ENCODE data around the gene PARVB.

PARVB gene

DNA sequence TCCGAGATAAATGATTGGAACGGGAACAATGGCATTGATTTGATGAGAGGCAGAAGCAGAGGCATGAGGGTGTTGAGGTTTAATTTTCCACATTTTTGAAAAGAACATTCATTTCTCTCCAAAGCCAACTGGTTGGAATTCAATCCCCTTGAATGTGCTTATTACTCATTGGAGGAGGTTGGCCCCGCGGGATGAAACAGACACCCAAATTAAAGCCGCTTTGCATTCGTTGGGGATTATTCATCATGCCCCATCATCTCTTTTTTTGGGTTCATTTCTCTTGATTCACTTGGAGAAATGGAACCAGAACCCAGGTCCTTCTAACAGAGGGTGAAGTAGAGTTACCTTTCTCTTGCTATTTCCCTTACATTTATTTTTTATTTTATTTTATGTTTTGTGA, 109.1 kb downstream of the PARVB start:
- DNase-seq (ENCODE audit: low read depth in 2 of 2): no peak

DNA sequence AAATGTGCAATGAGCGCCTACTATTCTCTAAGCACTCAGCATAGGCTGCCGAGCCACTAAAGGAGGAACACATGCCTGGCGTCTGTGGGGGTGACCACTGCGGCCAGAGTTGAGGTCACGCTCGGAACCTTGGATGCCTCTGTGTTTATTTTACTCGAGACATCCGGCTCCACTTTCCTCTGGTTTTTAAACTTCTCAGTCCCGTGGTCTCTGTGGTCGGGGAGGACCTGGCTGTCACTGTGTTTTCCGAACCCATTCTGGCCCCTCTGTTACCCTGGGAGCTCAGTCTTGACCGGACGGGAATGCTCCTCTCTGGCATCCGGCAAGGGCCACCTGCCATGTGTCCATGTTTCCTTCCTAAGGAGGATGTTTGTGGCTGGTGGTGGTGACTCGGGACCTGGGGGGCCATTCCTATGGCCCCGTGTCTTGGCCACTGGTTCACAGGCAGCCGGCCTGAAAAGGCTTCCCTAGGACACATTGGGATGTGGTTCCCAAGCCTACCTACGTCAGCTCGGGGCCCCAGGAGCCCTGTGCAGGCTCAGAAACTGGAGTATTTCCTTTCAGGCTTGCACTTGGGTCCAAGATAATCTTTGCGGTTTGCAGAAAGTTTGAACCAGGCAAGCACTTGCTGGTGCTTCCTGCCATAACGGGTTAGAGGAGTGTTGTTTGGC, 109.9 kb downstream of the PARVB start:
- no peak for DNase-seq (ENCODE audit: low read depth in 2 of 2)

GRCh38 chr22:44136112-44136511, 112.0 kb downstream of the PARVB start:
- no peak for DNase-seq (ENCODE audit: low read depth in 2 of 2)

DNA sequence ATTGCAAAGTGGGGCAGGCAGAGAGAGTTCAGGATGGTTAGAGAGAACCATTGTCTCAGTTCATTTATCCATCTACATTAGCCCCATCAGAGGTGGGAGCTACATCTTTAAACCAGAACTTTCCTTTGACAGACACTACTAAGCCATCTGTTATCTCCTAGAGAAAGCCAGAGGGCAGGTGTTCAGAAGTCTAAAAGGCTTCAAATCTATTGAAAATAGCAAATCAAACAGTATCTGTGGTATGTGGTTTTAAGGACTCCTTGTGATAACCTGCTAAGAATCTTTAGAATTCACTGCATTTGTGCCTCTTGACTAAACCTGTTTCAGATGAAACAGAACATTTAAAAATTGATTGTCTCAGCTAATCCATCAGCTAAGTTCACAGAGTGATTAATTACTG, 112.7 kb downstream of the PARVB start:
- no peak for DNase-seq (ENCODE audit: low read depth in 2 of 2)

DNA sequence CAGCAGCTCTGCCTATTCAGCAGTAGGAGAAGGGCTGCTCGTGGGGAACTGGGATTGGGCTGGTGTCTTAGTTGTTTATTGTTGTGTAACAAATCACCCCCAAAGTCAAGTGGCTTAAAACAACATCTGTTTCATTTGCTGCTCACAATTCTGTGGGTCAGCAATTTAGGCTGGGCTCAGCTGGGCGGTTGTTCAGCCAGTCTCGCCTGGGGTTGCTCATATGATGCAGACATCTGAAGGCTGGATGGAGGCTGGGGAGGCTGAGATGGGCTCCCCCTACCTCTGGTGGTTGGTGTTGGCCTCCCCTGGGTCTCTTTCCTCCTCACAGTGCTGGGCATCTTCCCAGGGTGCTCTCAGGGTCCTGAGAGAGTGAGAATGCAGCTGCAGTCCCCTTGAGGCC, 113.3 kb downstream of the PARVB start:
- DNase-seq (ENCODE audit: low read depth in 2 of 2): no peak

DNA sequence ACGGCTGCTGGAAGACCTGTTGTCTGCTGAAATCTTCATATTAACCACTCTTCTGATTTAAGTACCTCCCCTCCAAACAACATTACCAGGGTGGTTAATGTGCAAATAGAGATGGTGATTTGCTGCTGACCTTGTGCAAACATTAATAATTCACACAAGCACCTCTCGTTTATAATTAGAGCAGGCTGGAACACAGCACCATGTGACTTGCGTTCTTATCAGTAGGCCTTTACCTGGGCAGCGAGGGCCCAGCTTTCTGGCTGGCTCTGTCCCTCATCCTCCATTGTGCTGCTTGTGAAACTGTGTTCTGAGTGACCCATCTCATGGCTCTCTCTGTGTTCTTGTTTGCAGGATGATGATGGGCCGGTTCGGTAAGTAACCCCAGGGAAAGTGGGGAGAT, 115.7 kb downstream of the PARVB start:
- DNase-seq (ENCODE audit: low read depth in 2 of 2): no peak

DNA sequence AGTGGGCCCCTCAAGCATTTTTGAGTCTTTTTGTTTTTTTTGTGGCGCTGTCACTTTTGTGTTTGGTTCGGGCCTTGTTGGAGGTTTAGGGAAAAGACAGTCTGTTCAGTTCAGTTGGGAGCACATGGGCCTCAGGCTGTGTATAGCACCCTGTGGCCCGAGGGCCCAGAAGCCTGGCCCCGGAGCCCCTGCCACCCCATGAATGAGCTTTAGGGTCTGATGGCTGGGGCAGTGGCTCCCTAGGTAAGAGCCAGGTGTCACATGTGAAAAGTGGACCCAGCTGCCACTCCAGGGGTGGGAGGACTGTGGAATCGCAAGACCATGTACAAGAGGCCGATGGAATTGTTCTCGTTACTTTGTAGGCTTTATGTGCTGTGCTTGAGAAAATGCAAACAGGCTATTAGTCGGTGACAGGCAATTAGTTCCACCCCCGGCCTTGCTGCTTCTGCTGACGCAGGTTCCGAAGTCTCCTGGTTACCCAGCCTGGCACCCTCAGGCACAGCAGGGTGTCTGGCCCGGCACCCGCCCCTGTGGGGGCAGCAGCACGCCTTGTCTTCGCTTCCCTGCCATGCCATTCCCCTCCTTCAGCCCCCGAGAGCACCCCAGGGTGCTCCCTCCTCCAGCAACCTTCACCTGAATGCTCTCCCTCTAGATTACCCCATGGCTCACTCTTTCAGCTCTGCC, 118.5 kb downstream of the PARVB start:
- DNase-seq (ENCODE audit: low read depth in 2 of 2): no peak

DNA sequence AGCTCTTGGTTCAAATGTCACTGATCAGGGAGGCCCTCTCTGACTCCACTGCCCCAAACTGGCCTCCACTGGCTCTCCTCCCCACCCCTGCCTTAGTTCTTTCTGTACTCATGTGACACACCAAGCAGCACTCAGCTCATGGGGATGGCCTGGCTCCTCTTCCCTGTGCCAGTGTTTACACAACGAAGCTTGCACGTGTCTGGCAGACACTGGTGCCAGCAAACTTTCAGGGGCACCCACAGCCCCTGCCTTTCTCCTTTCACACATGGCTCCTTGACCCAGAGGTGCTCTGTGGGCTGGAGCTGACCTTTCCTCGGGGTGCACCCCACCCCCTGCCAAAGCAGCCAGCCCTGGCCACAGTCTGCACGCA, 119.0 kb downstream of the PARVB start:
- DNase-seq (ENCODE audit: low read depth in 2 of 2): no peak

GRCh38 chr22:44143579-44143978, 119.5 kb downstream of the PARVB start:
- DNase-seq (ENCODE audit: low read depth in 2 of 2): no peak

DNA sequence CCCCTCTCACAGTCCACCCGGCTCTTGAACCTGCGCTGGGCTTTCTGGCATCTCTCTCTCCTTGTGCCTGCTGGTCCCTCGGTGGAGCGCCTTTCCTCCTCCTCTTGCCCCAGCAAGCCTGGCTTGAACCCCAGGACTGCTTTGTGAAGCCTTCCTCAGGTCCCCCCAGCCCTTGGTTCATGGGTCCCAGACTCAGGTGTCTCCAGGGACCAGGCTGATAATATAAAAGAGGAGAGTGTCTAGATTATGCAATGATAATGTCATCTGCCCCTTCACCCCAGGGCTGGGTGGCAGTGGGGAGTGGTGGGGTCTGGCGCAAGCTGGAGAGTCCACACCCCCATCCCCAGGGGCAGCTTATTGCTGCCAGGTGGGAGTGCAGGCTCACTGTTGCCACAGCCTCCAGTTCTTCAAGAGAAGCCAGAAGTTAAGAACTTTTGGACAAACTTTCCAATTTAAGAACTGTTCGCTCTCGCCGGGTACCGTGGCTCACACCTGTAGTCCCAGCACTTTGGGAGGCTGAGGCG, 120.0 kb downstream of the PARVB start:
- no peak for DNase-seq (ENCODE audit: low read depth in 2 of 2)

- DNase-seq (ENCODE audit: low read depth in 2 of 2): no peak
These were observed 121.4 kb downstream of the PARVB start for GRCh38 chr22:44145544-44145943.

DNA sequence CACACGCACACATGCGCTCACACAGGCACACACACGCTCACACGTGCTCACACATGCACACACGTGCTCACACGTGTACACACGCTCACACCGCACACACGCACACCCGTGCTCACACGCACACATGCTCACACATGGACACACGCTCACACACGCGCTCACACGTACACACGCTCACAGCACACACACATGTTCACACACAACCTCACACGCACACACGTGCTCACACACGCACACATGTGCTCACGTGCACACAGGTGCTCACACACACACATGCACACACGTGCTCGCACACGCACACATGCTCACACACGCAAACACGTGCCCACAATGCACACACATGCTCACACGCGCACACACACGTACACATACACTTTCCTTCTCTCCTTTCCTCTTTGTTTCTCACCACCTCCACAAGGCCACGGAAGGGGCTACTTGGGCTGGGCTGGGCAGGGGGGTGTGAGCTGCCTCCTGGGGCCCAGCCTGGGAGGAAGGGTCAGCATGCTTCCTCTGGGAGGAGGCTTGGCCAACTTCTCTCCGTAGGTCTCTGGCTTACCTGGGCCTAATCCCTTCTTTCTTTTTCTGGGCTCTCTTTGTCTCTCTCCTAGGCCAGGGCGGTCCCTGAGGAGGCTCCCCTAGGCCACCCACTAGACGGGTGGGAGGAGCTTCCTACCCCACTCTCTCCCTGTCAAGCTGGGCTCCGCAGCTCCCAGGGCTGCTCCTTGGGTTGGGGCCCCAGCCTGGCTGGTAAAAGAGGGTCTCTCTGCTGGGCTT, 122.2 kb downstream of the PARVB start:
- no peak for DNase-seq (ENCODE audit: low read depth in 2 of 2)

DNA sequence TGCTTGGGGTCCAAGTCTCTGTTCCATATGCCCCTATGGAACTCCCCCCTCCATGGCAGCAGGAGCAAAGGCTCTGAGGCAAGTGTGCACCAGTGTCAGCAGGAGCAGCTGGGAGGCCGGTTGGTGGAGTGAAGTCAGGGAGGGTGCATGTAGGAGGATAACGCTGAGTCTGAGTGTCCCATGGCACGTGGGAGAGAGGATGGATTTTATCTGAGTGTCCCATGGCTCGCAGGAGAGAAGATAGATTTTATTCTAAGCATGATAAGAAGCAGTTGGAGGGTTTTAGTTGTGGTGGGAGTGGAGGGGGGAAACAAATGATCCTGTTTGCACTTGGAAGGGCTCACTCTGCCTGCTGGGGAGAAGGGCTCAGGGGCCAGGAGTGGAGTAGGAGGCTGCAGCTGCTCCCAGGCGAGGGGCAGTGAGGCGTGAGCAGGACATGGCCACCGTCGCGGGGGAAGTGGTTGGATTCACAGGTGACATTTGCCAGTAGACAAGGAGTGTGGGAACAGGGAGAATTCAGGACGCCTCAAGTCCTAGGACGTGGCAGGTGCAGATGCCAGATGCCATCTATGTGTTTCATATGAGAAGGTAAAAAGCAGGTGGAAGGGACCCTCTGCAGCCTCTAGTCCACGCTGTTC, 123.0 kb downstream of the PARVB start:
- no peak for DNase-seq (ENCODE audit: low read depth in 2 of 2)

DNA sequence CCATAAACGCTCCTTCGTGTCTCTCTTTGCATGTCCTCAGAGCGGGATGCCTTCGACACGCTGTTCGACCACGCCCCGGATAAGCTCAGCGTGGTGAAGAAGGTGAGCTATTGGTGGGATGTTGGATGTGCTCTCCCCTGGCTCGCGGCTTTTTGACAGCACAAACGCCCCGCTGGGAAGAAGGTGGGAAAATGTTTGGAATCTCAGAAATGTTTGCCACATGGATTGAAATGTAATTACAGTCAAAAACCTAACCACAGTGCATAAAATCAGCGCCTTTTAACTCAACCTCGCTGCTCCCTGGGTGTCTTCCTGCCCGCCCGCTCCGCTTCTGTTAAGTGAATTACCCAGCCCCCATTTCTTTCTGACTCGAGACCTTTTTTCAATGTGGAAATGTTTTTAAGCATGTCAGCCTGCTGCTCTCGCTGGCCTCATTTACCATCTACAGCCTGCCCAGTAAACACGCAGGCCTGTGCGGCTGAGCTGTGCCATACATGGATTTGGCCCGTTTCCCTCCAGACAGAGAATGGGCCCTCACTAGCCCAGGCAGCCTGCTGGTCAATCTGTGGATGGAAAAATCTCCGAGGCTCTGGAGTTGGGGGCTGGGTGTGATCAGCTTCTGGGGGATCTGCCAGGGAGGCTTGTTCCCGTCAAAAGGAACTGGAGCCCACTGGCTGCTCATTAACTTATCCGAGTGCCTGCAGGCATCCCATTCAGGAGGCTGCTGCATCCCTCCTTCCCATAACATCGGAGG, 123.9 kb downstream of the PARVB start:
- no peak for DNase-seq (ENCODE audit: low read depth in 2 of 2)

- DNase-seq (ENCODE audit: low read depth in 2 of 2): no peak
These were observed 127.6 kb downstream of the PARVB start for GRCh38 chr22:44151676-44152075.

DNA sequence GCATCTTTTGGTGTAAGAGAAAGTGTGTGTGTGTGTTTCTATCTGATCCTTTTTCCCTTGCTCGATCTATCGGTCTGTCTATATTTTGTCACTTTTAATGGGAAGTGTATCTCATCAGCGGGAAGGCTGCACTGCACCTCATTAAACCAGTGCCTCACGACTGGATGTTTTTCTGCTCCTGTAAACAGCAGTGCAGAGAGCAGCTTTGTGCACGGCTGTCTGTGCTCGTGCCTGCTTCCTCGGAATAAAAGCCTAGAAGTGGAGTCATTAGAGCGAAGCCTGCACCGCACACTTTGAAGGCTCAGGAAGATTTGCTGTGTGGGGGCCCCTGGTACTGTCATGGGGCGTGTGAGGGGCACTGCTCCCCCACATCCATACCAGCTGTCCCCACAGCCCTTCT, 129.6 kb downstream of the PARVB start:
- no peak for DNase-seq (ENCODE audit: low read depth in 2 of 2)

- no peak for DNase-seq (ENCODE audit: low read depth in 2 of 2)
These were observed 130.4 kb downstream of the PARVB start for GRCh38 chr22:44154436-44154942.

DNA sequence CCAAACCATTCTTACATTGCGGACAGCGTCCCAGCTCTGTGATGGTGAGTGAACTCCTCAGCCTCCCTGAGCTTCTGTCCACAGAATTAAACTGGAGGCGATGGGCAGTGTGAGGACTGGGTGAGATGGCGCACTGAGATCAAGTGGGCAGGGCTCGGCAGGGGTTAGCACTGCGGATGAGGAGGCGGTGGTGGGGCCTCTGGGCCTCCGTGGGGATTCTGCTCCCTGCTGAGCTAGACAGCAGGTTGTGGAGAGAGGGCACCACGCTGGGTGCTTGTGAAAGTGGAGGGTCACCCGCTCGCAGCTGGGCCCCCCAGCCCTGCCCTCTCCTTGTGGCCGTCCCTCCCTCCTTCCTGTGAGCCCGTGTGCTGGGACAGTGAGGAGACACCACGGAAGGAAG, 131.0 kb downstream of the PARVB start:
- DNase-seq (ENCODE audit: low read depth in 2 of 2): no peak

DNA sequence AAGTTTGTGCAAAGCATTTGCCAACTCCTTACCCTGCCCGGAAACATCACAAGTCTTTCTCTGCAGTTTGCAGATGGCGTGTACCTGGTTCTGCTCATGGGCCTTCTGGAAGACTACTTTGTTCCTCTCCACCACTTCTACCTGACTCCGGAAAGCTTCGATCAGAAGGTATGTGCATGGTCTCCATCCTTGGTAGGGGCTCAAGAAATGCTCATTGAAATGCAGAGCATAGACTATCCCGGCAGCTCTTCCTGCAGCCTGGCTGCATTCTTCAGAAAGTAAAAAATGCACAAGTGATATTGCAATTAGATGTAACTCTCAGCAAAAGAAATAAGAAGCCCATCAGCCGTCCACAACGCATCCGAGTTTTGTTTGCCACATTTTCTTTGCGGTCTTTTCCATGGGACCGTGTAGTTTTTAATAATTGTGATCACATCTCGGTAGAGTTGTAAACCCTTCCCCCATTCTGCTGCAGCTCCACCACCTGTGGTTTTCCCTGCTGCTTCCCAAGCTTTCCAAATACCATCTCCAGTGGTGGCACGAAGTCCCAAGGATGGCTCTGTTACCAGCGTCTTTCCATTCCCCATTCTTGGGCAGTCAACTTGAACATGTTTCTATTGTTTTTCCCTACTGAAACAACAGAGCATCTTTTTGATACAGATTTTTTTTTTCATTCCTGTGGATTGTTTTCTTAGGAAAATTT, 134.0 kb downstream of the PARVB start:
- DNase-seq (ENCODE audit: low read depth in 2 of 2): no peak

DNA sequence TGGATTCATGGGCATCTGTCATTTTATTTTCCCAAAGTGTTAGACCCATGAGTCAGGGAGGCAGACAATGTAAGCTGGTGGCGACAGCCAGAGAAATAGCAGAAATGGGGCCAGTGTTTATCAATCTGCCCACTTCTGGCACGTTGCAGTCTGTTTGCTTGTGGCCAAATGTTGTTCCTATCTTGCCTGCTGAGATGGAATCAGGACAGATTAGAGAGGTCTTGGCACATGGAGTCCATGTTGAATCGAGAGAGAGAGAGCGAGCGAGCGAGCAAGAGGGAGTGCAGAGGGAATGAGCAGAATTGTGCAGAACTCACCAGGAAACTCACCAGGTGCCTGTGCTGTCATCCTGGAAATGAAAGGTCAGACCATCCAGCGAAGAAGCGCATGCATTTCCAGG, 134.7 kb downstream of the PARVB start:
- no peak for DNase-seq (ENCODE audit: low read depth in 2 of 2)

- no peak for DNase-seq (ENCODE audit: low read depth in 2 of 2)
These were observed 135.1 kb downstream of the PARVB start for GRCh38 chr22:44159221-44159620.

Data from stimulated activated CD8-positive, alpha-beta memory T cell treated with anti-CD3 and anti-CD28 coated beads, Interleukin-2, amount 100 ng/mL, for 1 hour (primary cell).